Measurements from ENCODE around the gene INTS6. TPM values are rescaled to one million over a fixed set of nuclear protein-coding genes. Genes with fewer than 3 reads are reported as not detected.
A peak's percentile ranks its signal among the peaks of the same experiment; 100 is the strongest.

Gene INTS6
- total and polyA plus RNA-seq, 5 donors from 2014 or later = 19.3 to 62.0 (median 21.8) TPM

- no peak overlapping the region for H3K27ac Mint-ChIP-seq
- Histone ChIP-seq H3K27ac (ENCODE audit: insufficient read depth, low read length, poor library complexity, severe bottlenecking) (no peak overlapping the region), H3K27me3 (ENCODE audit: control insufficient read depth, insufficient read depth, low read length) (no peaks in the 10 kb centered on the region), H3K4me3 (ENCODE audit: low read depth, low read length) (no peak overlapping the region), H3K36me3 (ENCODE audit: control insufficient read depth, insufficient read depth, low read length) (no peaks in the 10 kb centered on the region), H3K9me3 (ENCODE audit: control insufficient read depth in 2 of 2, low read length in 2 of 2) (no peaks in the 10 kb centered on the region), H3K4me1 (ENCODE audit: control insufficient read depth, insufficient read depth, low read length, poor library complexity, severe bottlenecking) (no peaks in the 10 kb centered on the region)
- peaks cover 4% of the 10 kb centered on the region for H3K36me3 Mint-ChIP-seq
- no peak overlapping the region for H3K4me3 Mint-ChIP-seq
- ATAC-seq (ENCODE audit: low read depth in 2 of 2) (no peak), DNase-seq (no peak)
- H3K9me3 Mint-ChIP-seq = peaks cover 0 to 1% (median 0%) of the 10 kb centered on the region in 7 donors
- H3K27me3 Mint-ChIP-seq = peaks cover 2% of the 10 kb centered on the region
- H3K4me1 Mint-ChIP-seq = no peaks in the 10 kb centered on the region
These were observed 112.7 kb downstream of the INTS6 start for GRCh38 chr13:51339952-51340732.

- no peaks in the 10 kb centered on the region for H3K9me3 ChIP-seq (ENCODE audit: control insufficient read depth in 2 of 2, low read length in 2 of 2)
- H3K4me1 Mint-ChIP-seq = no peaks in the 10 kb centered on the region
- ATAC-seq (ENCODE audit: low read depth in 2 of 2) = no peak
- no peak within 1 kb of the TSS for H3K4me3 Mint-ChIP-seq
- H3K9me3 Mint-ChIP-seq = peaks cover 0 to 1% (median 0%) of the 10 kb centered on the region in 7 donors
- no peak for DNase-seq
- peaks cover 4% of the 10 kb centered on the region for H3K27me3 Mint-ChIP-seq
- no peak within 1 kb of the TSS for H3K4me3 ChIP-seq (ENCODE audit: low read depth, low read length)
- H3K27ac Mint-ChIP-seq = no peak within 1 kb of the TSS
- peaks cover 6% of the 10 kb centered on the region for H3K36me3 Mint-ChIP-seq
- H3K4me1 ChIP-seq (ENCODE audit: control insufficient read depth, insufficient read depth, low read length, poor library complexity, severe bottlenecking) = no peaks in the 10 kb centered on the region
- no peak within 1 kb of the TSS for H3K27ac ChIP-seq (ENCODE audit: insufficient read depth, low read length, poor library complexity, severe bottlenecking)
- no peaks in the 10 kb centered on the region for H3K27me3 ChIP-seq (ENCODE audit: control insufficient read depth, insufficient read depth, low read length)
- no peaks in the 10 kb centered on the region for H3K36me3 ChIP-seq (ENCODE audit: control insufficient read depth, insufficient read depth, low read length)
These were observed 113.5 kb downstream of the INTS6 start, which contains the start of gene SERPINE3 for GRCh38 chr13:51339354-51339753. Gene SERPINE3, plus strand, starts transcription at chr13:51339691. Its CDS starts 1,401 bp downstream, at chr13:51341092.

- ATAC-seq (ENCODE audit: low read depth in 2 of 2) (no peak), DNase-seq (no peak)
- peaks cover 0 to 1% (median 0%) of the 10 kb centered on the region in 7 donors for H3K9me3 Mint-ChIP-seq
- H3K4me3 ChIP-seq (ENCODE audit: low read depth, low read length) = no peak overlapping the region
- H3K27me3 ChIP-seq (ENCODE audit: control insufficient read depth, insufficient read depth, low read length) = no peaks in the 10 kb centered on the region
- peaks cover 0 to 8% (median 3%) of the 10 kb centered on the region in 4 donors for H3K4me1 Mint-ChIP-seq
- no peaks in the 10 kb centered on the region for H3K9me3 ChIP-seq (ENCODE audit: control insufficient read depth in 2 of 2, low read length in 2 of 2)
- no peak overlapping the region for H3K27ac ChIP-seq (ENCODE audit: insufficient read depth, low read length, poor library complexity, severe bottlenecking)
- H3K36me3 Mint-ChIP-seq = peaks cover 6% of the 10 kb centered on the region
- peaks cover 4% of the 10 kb centered on the region for H3K27me3 Mint-ChIP-seq
- H3K27ac Mint-ChIP-seq = no peak overlapping the region
- no peaks in the 10 kb centered on the region for H3K36me3 ChIP-seq (ENCODE audit: control insufficient read depth, insufficient read depth, low read length)
- peaks cover 3% of the 10 kb centered on the region for H3K4me1 ChIP-seq (ENCODE audit: control insufficient read depth, insufficient read depth, low read length, poor library complexity, severe bottlenecking)
- no peak overlapping the region for H3K4me3 Mint-ChIP-seq
These were observed 116.1 kb downstream of the INTS6 start for GRCh38 chr13:51336746-51337145.

GRCh38 chr13:51333826-51334225 is 119.0 kb downstream of the INTS6 start:
- ATAC-seq (ENCODE audit: low read depth in 2 of 2) (no peak), DNase-seq (no peak)
- H3K4me1 Mint-ChIP-seq = peaks cover 0 to 17% (median 7%) of the 10 kb centered on the region in 4 donors
- Histone ChIP-seq H3K4me3 (ENCODE audit: low read depth, low read length) (no peak overlapping the region), H3K36me3 (ENCODE audit: control insufficient read depth, insufficient read depth, low read length) (no peaks in the 10 kb centered on the region), H3K4me1 (ENCODE audit: control insufficient read depth, insufficient read depth, low read length, poor library complexity, severe bottlenecking) (peaks cover 3% of the 10 kb centered on the region), H3K9me3 (ENCODE audit: control insufficient read depth in 2 of 2, low read length in 2 of 2) (no peaks in the 10 kb centered on the region), H3K27ac (ENCODE audit: insufficient read depth, low read length, poor library complexity, severe bottlenecking) (no peak overlapping the region), H3K27me3 (ENCODE audit: control insufficient read depth, insufficient read depth, low read length) (no peaks in the 10 kb centered on the region)
- H3K36me3 Mint-ChIP-seq = peaks cover 6% of the 10 kb centered on the region
- peaks cover 0 to 1% (median 0%) of the 10 kb centered on the region in 7 donors for H3K9me3 Mint-ChIP-seq
- H3K27me3 Mint-ChIP-seq = peaks cover 4% of the 10 kb centered on the region
- H3K27ac Mint-ChIP-seq = no peak overlapping the region
- no peak overlapping the region for H3K4me3 Mint-ChIP-seq

GRCh38 chr13:51333421-51333820 is 119.4 kb downstream of the INTS6 start:
- no peak for ATAC-seq (ENCODE audit: low read depth in 2 of 2)
- Mint-ChIP-seq H3K4me1 (peaks cover 0 to 17% (median 7%) of the 10 kb centered on the region in 4 donors), H3K9me3 (peaks cover 0 to 1% (median 0%) of the 10 kb centered on the region in 7 donors), H3K27ac (no peak overlapping the region), H3K27me3 (peaks cover 4% of the 10 kb centered on the region), H3K4me3 (no peak overlapping the region), H3K36me3 (peaks cover 6% of the 10 kb centered on the region)
- H3K9me3 ChIP-seq (ENCODE audit: control insufficient read depth in 2 of 2, low read length in 2 of 2) = no peaks in the 10 kb centered on the region
- H3K27ac ChIP-seq (ENCODE audit: insufficient read depth, low read length, poor library complexity, severe bottlenecking) = no peak overlapping the region
- H3K27me3 ChIP-seq (ENCODE audit: control insufficient read depth, insufficient read depth, low read length) = no peaks in the 10 kb centered on the region
- H3K4me1 ChIP-seq (ENCODE audit: control insufficient read depth, insufficient read depth, low read length, poor library complexity, severe bottlenecking) = peaks cover 3% of the 10 kb centered on the region
- no peak overlapping the region for H3K4me3 ChIP-seq (ENCODE audit: low read depth, low read length)
- no peaks in the 10 kb centered on the region for H3K36me3 ChIP-seq (ENCODE audit: control insufficient read depth, insufficient read depth, low read length)
- no peak for DNase-seq

- Mint-ChIP-seq H3K9me3 (no peaks in the 10 kb centered on the region), H3K36me3 (peaks cover 6% of the 10 kb centered on the region), H3K27ac (no peak overlapping the region), H3K4me3 (no peak overlapping the region), H3K4me1 (peaks cover 0 to 17% (median 7%) of the 10 kb centered on the region in 4 donors), H3K27me3 (peaks cover 4% of the 10 kb centered on the region)
- H3K4me3 ChIP-seq (ENCODE audit: low read depth, low read length) = no peak overlapping the region
- DNase-seq (no peak), ATAC-seq (ENCODE audit: low read depth in 2 of 2) (no peak)
- H3K27ac ChIP-seq (ENCODE audit: insufficient read depth, low read length, poor library complexity, severe bottlenecking) = no peak overlapping the region
- H3K36me3 ChIP-seq (ENCODE audit: control insufficient read depth, insufficient read depth, low read length) = no peaks in the 10 kb centered on the region
- H3K27me3 ChIP-seq (ENCODE audit: control insufficient read depth, insufficient read depth, low read length) = no peaks in the 10 kb centered on the region
- H3K9me3 ChIP-seq (ENCODE audit: control insufficient read depth in 2 of 2, low read length in 2 of 2) = no peaks in the 10 kb centered on the region
- H3K4me1 ChIP-seq (ENCODE audit: control insufficient read depth, insufficient read depth, low read length, poor library complexity, severe bottlenecking) = peaks cover 3% of the 10 kb centered on the region
These were observed 120.1 kb downstream of the INTS6 start for GRCh38 chr13:51332566-51333361.

GRCh38 chr13:51331354-51331861 is 121.4 kb downstream of the INTS6 start:
- no peaks in the 10 kb centered on the region for H3K27me3 ChIP-seq (ENCODE audit: control insufficient read depth, insufficient read depth, low read length)
- Mint-ChIP-seq H3K4me3 (no peak overlapping the region), H3K9me3 (no peaks in the 10 kb centered on the region), H3K36me3 (peaks cover 6% of the 10 kb centered on the region), H3K4me1 (peaks cover 0 to 17% (median 7%) of the 10 kb centered on the region in 4 donors), H3K27me3 (peaks cover 4% of the 10 kb centered on the region), H3K27ac (peak overlapping the region in 1 of 3 donors; percentile 32)
- H3K4me3 ChIP-seq (ENCODE audit: low read depth, low read length) = no peak overlapping the region
- no peak overlapping the region for H3K27ac ChIP-seq (ENCODE audit: insufficient read depth, low read length, poor library complexity, severe bottlenecking)
- no peaks in the 10 kb centered on the region for H3K36me3 ChIP-seq (ENCODE audit: control insufficient read depth, insufficient read depth, low read length)
- no peaks in the 10 kb centered on the region for H3K9me3 ChIP-seq (ENCODE audit: control insufficient read depth in 2 of 2, low read length in 2 of 2)
- no peak for DNase-seq
- H3K4me1 ChIP-seq (ENCODE audit: control insufficient read depth, insufficient read depth, low read length, poor library complexity, severe bottlenecking) = peaks cover 3% of the 10 kb centered on the region
- no peak for ATAC-seq (ENCODE audit: low read depth in 2 of 2)

All from CD4-positive, CD25-positive, alpha-beta regulatory T cell (primary cell).